MCF 10A (cell line): ENCODE results near the gene EVI2B. TPM values are rescaled to one million over a fixed set of nuclear protein-coding genes. Genes with fewer than 3 reads are reported as not detected.

ENCODE experiments used
- Bru-seq: library from RNA; stranded (reverse); fragments of 400-500 nt; gene quantifications from one replicate; lab custom pipeline; 2021; lab: Mats Ljungman, UMichigan
- BruChase-seq, 2 experiments: library from RNA; stranded (reverse); fragments of 400-500 nt; gene quantifications; one replicate each; lab custom pipeline; 2021; lab: Mats Ljungman, UMichigan
- BruUV-seq: library from RNA; stranded (reverse); fragments of 400-500 nt; replicated peaks from 2 replicates; lab custom pipeline; 2021; lab: Mats Ljungman, UMichigan
- CTCF ChIA-PET: fragments of 300-600 bp; sonication (Branson Sonifier 250); formaldehyde crosslinking; extraction: SDS; loops from one replicate; lab custom pipeline; 2021; ENCODE audit warnings: antibody characterized with exemption, inconsistent platforms; lab: Yijun Ruan, JAX
- POLR2A ChIA-PET: fragments of 300-600, 350-650 bp; sonication (Branson Sonifier 250); formaldehyde crosslinking; extraction: SDS; loops from one replicate; lab custom pipeline; 2020; ENCODE audit warnings: antibody characterized with exemption, inconsistent platforms; lab: Yijun Ruan, JAX
- DNase-seq: peaks from one replicate; pipeline ENCODE4 v3.0.0-alpha.2; 2018; ENCODE audit not compliant: unreplicated experiment
- H3K27ac Mint-ChIP-seq: one replicate; pipeline ENCODE4 v1.8.0; 2022; ENCODE audit warnings: mild to moderate bottlenecking, low read depth, mixed read lengths; ENCODE audit not compliant: unreplicated experiment
- H3K27me3 Mint-ChIP-seq: one replicate; pipeline ENCODE4 v1.8.0; 2022; ENCODE audit warnings: mixed read lengths; ENCODE audit not compliant: insufficient read depth, unreplicated experiment
- H3K36me3 Mint-ChIP-seq: one replicate; pipeline ENCODE4 v1.8.0; 2022; ENCODE audit warnings: mild to moderate bottlenecking, moderate library complexity, mixed read lengths; ENCODE audit not compliant: insufficient read depth, unreplicated experiment
- H3K4me1 Mint-ChIP-seq: one replicate; pipeline ENCODE4 v1.8.0; 2022; ENCODE audit warnings: mixed read lengths; ENCODE audit not compliant: insufficient read depth, unreplicated experiment
- H3K4me3 Mint-ChIP-seq: one replicate; pipeline ENCODE4 v1.8.0; 2022; ENCODE audit warnings: mild to moderate bottlenecking, moderate library complexity, mixed read lengths; ENCODE audit not compliant: unreplicated experiment
- H3K9me3 Mint-ChIP-seq: one replicate; pipeline ENCODE4 v1.8.0; 2022; ENCODE audit warnings: mixed read lengths; ENCODE audit not compliant: unreplicated experiment
- intact Hi-C: fragments of 100-400 bp; cut with micrococcal nuclease; formaldehyde crosslinking; loops from 2 replicates; pipeline ENCODE4 v1.14.1; 2022
- long read RNA-seq: library from polyadenylated mRNA; stranded (forward); transcript quantifications from one replicate; pipeline ENCODE4 v2.0.0, GENCODE V29; 2022
- total RNA-seq: library from RNA; stranded (reverse); gene quantifications from 2 replicates; pipeline ENCODE4 v1.2.3, GENCODE V29; 2022
- TF ChIP-seq, protein P1 (sequence below): fragments of 200-600 bp; IDR thresholded peaks from one replicate; pipeline ENCODE4 v1.8.0; 2022; ENCODE audit warnings: antibody characterized with exemption, mild to moderate bottlenecking; ENCODE audit not compliant: unreplicated experiment

Gene EVI2B, protein sequence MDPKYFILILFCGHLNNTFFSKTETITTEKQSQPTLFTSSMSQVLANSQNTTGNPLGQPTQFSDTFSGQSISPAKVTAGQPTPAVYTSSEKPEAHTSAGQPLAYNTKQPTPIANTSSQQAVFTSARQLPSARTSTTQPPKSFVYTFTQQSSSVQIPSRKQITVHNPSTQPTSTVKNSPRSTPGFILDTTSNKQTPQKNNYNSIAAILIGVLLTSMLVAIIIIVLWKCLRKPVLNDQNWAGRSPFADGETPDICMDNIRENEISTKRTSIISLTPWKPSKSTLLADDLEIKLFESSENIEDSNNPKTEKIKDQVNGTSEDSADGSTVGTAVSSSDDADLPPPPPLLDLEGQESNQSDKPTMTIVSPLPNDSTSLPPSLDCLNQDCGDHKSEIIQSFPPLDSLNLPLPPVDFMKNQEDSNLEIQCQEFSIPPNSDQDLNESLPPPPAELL
- 3.6 and 3.8 TPM in 2 replicates for total RNA-seq
- Bru-seq, nascent RNA: percentile 68 among the genes with signal in this experiment
- BruChase-seq, experiment 1, labeled RNA remaining after a 6-hour chase: percentile 80 among the genes with signal in this experiment
- BruChase-seq, experiment 2, labeled RNA remaining after a 2-hour chase: percentile 88 among the genes with signal in this experiment
- long read RNA-seq, transcript EVI2B-201 (2 exons, 1,999 nt): major isoform, 9 of 9 reads
- long read RNA-seq, partial matches to known transcripts: 0 of 9 reads
- long read RNA-seq, other reads (novel, unspliced or antisense): 0 of 9 reads

DNA sequence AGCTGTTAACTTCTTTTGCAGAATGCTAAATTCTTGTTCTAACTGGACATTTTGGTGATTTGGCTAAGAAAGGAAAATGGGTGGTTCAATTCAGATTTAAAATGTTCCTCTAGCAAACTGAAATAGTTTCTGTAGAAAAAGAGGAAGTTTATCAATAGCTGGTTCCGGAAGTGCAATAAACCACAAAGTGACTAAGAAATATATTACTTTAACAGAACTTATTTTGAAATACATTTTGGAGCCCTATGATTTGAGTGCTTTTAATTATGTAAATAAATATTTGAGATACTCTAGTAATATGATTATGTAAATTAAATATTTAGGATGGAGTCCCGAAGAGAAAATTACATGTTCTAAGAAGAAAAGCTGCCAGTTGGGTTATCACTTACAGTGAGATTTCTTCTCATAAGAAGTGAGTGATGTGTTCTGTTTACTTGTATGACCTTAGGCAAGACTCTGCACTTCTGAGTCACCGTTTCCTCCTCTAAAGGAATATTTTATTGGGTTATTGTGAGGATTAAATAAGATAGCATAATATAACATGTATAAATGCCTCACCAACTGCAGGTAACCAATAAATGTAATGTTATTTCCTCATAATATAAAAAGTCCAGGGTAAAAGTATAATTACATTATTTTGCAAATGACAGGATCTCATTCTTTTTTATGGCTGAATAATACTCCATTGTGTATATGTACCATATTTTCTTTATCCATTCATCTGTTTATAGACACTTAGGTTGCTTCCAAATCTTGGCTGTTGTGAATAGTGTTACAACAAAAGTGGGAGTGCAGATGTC lies at the start of gene EVI2B:
TSS of gene EVI2B (minus strand) at position 73 of the 800 bp plus-strand sequence. CDS start 8,445 bp downstream, outside the sequence.
- POLR2A ChIA-PET: interaction anchor here (0.6 to 2.0 kb wide), 12 partner anchors 9 to 492 kb away, joined by 3 to 8 read pairs (median 3); no protein-coding TSS in a partner anchor
- BruUV-seq: no TSS peak
- peaks cover 29% of the 10 kb centered on the region for H3K4me1 Mint-ChIP-seq
- intact Hi-C loops: no loop called here
- peak within 1 kb of the TSS; percentile 61 for H3K4me3 Mint-ChIP-seq
- DNase-seq: peak; percentile 83
- CTCF ChIA-PET: no interaction called here
- H3K27me3 Mint-ChIP-seq: no peaks in the 10 kb centered on the region
- peak within 1 kb of the TSS; percentile 88 for H3K27ac Mint-ChIP-seq
- H3K36me3 Mint-ChIP-seq: peaks cover 6% of the 10 kb centered on the region
- TF ChIP-seq, protein P1, sequence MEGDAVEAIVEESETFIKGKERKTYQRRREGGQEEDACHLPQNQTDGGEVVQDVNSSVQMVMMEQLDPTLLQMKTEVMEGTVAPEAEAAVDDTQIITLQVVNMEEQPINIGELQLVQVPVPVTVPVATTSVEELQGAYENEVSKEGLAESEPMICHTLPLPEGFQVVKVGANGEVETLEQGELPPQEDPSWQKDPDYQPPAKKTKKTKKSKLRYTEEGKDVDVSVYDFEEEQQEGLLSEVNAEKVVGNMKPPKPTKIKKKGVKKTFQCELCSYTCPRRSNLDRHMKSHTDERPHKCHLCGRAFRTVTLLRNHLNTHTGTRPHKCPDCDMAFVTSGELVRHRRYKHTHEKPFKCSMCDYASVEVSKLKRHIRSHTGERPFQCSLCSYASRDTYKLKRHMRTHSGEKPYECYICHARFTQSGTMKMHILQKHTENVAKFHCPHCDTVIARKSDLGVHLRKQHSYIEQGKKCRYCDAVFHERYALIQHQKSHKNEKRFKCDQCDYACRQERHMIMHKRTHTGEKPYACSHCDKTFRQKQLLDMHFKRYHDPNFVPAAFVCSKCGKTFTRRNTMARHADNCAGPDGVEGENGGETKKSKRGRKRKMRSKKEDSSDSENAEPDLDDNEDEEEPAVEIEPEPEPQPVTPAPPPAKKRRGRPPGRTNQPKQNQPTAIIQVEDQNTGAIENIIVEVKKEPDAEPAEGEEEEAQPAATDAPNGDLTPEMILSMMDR: no peak
- no peaks in the 10 kb centered on the region for H3K9me3 Mint-ChIP-seq

GRCh38 chr17:31357839-31358394 lies 44.1 kb upstream of the EVI2B start:
- H3K9me3 Mint-ChIP-seq: no peaks in the 10 kb centered on the region
- CTCF ChIA-PET: no interaction called here
- H3K27ac Mint-ChIP-seq: no peak overlapping the region
- no peaks in the 10 kb centered on the region for H3K4me1 Mint-ChIP-seq
- intact Hi-C loops: no loop called here
- POLR2A ChIA-PET: interaction anchor here (0.8 kb wide), 1 partner anchor 261 kb away, joined by 3 read pairs; no protein-coding TSS in a partner anchor
- TF ChIP-seq, protein P1: no peak
- H3K27me3 Mint-ChIP-seq: no peaks in the 10 kb centered on the region
- no peak overlapping the region for H3K4me3 Mint-ChIP-seq
- DNase-seq: peak; percentile 14
- BruUV-seq: no TSS peak
- peaks cover 86% of the 10 kb centered on the region for H3K36me3 Mint-ChIP-seq

GRCh38 chr17:31357091-31357490 lies 43.2 kb upstream of the EVI2B start:
- no TSS peak for BruUV-seq
- TF ChIP-seq, protein P1: no peak
- Mint-ChIP-seq H3K27me3 (no peaks in the 10 kb centered on the region), H3K36me3 (peaks cover 85% of the 10 kb centered on the region), H3K9me3 (no peaks in the 10 kb centered on the region), H3K27ac (no peak overlapping the region), H3K4me3 (no peak overlapping the region), H3K4me1 (no peaks in the 10 kb centered on the region)
- no peak for DNase-seq
- POLR2A ChIA-PET: interaction anchor here (0.8 kb wide), 1 partner anchor 260 kb away, joined by 3 read pairs; no protein-coding TSS in a partner anchor
- CTCF ChIA-PET: no interaction called here
- intact Hi-C loops: no loop called here
